ENCODE data around the gene VAV1. TPM values are rescaled to one million over a fixed set of nuclear protein-coding genes. Genes with fewer than 3 reads are reported as not detected.

VAV1 gene
- total and polyA plus RNA-seq, 4 donors, result 0.60 to 13.3 (median 4.1) TPM

- H3K9me3 ChIP-seq (ENCODE audit: control insufficient read depth in 4 of 4, low read length in 3 of 4), result no peaks in the 10 kb centered on the region
- no peaks in the 10 kb centered on the region for H3K36me3 ChIP-seq (ENCODE audit: control insufficient read depth in 4 of 4, insufficient read depth in 3 of 4, low read depth in 1 of 4, low read length in 3 of 4)
- H3K4me3 ChIP-seq (ENCODE audit: low read depth in 1 of 3, low read length in 3 of 3), result no peak overlapping the region
- no peaks in the 10 kb centered on the region for H3K4me1 ChIP-seq (ENCODE audit: control insufficient read depth in 4 of 4, insufficient read depth in 4 of 4, low read length in 3 of 4)
- H3K27ac ChIP-seq (ENCODE audit: low read depth in 1 of 2, low read length in 2 of 2), result no peak overlapping the region
- no peaks in the 10 kb centered on the region for H3K27me3 ChIP-seq (ENCODE audit: control insufficient read depth in 4 of 4, insufficient read depth in 4 of 4, low read length in 3 of 4)
- TF ChIP-seq SP1 (IDR thresholded peaks at IDR 0.05), result no peak
- no peak for TF ChIP-seq FOXA2 (IDR thresholded peaks at IDR 0.05)
- TF ChIP-seq MAX (IDR thresholded peaks at IDR 0.05), result no peak
- TF ChIP-seq RXRA (IDR thresholded peaks at IDR 0.05), result no peak
- DNase-seq (ENCODE audit: low spot score), result no peak
- 77% methylated on average over 5 of the region's 5 CpGs for WGBS
- H3K9ac ChIP-seq (ENCODE audit: low read depth in 1 of 2, low read length in 2 of 2), result no peak overlapping the region
These were observed 70.5 kb downstream of the VAV1 start for GRCh38 chr19:6842871-6843607.

GRCh38 chr19:6847828-6848200, 75.3 kb downstream of the VAV1 start:
- no peaks in the 10 kb centered on the region for H3K27me3 ChIP-seq (ENCODE audit: control insufficient read depth in 4 of 4, insufficient read depth in 4 of 4, low read length in 3 of 4)
- no peaks in the 10 kb centered on the region for H3K9me3 ChIP-seq (ENCODE audit: control insufficient read depth in 4 of 4, low read length in 3 of 4)
- peaks cover 0 to 2% (median 0%) of the 10 kb centered on the region in 4 donors for H3K36me3 ChIP-seq (ENCODE audit: control insufficient read depth in 4 of 4, insufficient read depth in 3 of 4, low read depth in 1 of 4, low read length in 3 of 4)
- 94% methylated on average over 11 of the region's 11 CpGs for WGBS
- no peak overlapping the region for H3K9ac ChIP-seq (ENCODE audit: low read depth in 1 of 2, low read length in 2 of 2)
- no peaks in the 10 kb centered on the region for H3K4me1 ChIP-seq (ENCODE audit: control insufficient read depth in 4 of 4, insufficient read depth in 4 of 4, low read length in 3 of 4)
- no peak overlapping the region for H3K27ac ChIP-seq (ENCODE audit: low read depth in 1 of 2, low read length in 2 of 2)
- no peak overlapping the region for H3K4me3 ChIP-seq (ENCODE audit: low read depth in 1 of 3, low read length in 3 of 3)
- DNase-seq (ENCODE audit: low spot score), result no peak
- TF ChIP-seq MAX (IDR thresholded peaks at IDR 0.05), result no peak

GRCh38 chr19:6848986-6849385, 76.5 kb downstream of the VAV1 start:
- no peaks in the 10 kb centered on the region for H3K9me3 ChIP-seq (ENCODE audit: control insufficient read depth in 4 of 4, low read length in 3 of 4)
- DNase-seq (ENCODE audit: low spot score), result no peak

More at GRCh38 chr19:6848986-6849385, 76.5 kb downstream of the VAV1 start:
- Histone ChIP-seq H3K27me3 (ENCODE audit: control insufficient read depth in 4 of 4, insufficient read depth in 4 of 4, low read length in 3 of 4) (no peaks in the 10 kb centered on the region), H3K36me3 (ENCODE audit: control insufficient read depth in 4 of 4, insufficient read depth in 3 of 4, low read depth in 1 of 4, low read length in 3 of 4) (peaks cover 0 to 2% (median 0%) of the 10 kb centered on the region in 4 donors), H3K27ac (ENCODE audit: low read depth in 1 of 2, low read length in 2 of 2) (no peak overlapping the region), H3K9ac (ENCODE audit: low read depth in 1 of 2, low read length in 2 of 2) (no peak overlapping the region), H3K4me1 (ENCODE audit: control insufficient read depth in 4 of 4, insufficient read depth in 4 of 4, low read length in 3 of 4) (no peaks in the 10 kb centered on the region), H3K4me3 (ENCODE audit: low read depth in 1 of 3, low read length in 3 of 3) (no peak overlapping the region)
- 69% methylated on average over 3 of the region's 3 CpGs for WGBS
- TF ChIP-seq CTCF (IDR thresholded peaks at IDR 0.05; ENCODE audit: low read depth, low read length, missing input control), result no peak
- no peak for TF ChIP-seq ZBTB33 (IDR thresholded peaks at IDR 0.05)
- TF ChIP-seq RXRA (IDR thresholded peaks at IDR 0.05), result no peak
- TF ChIP-seq HNF4G (IDR thresholded peaks at IDR 0.05), result no peak
- no peak for TF ChIP-seq TAF1 (conservative IDR thresholded peaks at IDR 0.05)
- TF ChIP-seq RAD21 (IDR thresholded peaks at IDR 0.05), result no peak
- no peak for TF ChIP-seq EGR1 (IDR thresholded peaks at IDR 0.05; ENCODE audit: low read depth in 2 of 2)
- TF ChIP-seq MAX (IDR thresholded peaks at IDR 0.05), result no peak
- no peak for TF ChIP-seq SP1 (IDR thresholded peaks at IDR 0.05)
- no peak for TF ChIP-seq YY1 (IDR thresholded peaks at IDR 0.05)
- TF ChIP-seq NR2F2 (IDR thresholded peaks at IDR 0.05), result no peak
- no peak for TF ChIP-seq FOXA1 (IDR thresholded peaks at IDR 0.05)
- no peak for TF ChIP-seq HNF4A (conservative IDR thresholded peaks at IDR 0.05)
- no peak for TF ChIP-seq JUND (IDR thresholded peaks at IDR 0.05)
